GM10847 (cell line): ENCODE measurements around the gene ZFPM1.

Experiments
- POLR2A ChIP-seq: IDR thresholded peaks from 2 replicates; pipeline ENCODE4 v1.6.1; 2011; ENCODE audit not compliant: insufficient read length; ENCODE audit errors: extremely low read depth

ZFPM1 gene

GRCh38 chr16:88499836-88500251, 46.8 kb downstream of the ZFPM1 start:
- no peak for TF ChIP-seq POLR2A

DNA sequence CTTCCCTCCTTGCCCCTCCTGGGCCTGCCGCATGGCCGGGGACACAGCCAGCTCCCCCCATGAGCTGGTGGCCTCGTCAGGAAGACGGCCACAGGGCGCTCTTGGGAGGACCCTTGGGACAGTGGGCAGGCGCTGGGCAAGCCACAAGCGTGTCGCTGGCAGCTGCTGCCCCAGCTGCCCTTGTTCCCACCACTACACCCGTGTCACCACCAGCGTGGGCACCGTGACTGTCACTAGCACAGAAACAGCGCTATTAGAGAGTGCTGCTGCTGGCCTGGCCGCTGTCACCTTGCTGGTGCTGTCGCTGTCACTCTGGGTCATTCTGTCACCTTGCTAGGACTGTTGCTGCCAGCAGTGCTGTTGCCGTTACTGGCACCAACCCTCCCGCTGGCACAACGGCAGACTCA, 47.2 kb downstream of the ZFPM1 start:
- TF ChIP-seq POLR2A: no peak

- TF ChIP-seq POLR2A: no peak
These were observed 49.3 kb downstream of the ZFPM1 start for GRCh38 chr16:88502371-88502770.

DNA sequence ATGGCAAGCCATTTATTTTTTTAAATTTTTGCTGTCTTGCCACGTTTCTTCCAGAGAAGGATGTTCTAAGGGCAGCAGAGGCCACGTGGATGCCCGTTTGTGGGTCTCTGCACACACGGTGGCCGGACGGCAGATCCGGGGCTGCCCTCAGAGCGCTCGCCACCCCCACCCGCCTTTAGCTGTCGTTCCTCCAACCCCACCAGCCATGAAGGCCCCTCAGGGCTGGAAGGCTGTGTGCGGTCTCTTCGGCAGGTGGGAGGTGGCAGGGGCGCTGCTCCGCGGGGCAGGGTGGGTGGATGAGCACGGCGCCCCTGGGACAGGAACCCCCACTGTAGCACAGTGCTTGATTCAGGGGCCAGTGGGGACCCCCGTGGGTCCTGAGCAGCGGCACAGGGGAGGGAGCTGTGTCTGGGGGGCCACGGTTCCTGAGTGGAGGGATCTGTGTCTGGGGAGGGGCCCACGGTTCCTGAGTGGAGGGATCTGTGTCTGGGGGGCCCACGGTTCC, 49.7 kb downstream of the ZFPM1 start:
- no peak for TF ChIP-seq POLR2A

DNA sequence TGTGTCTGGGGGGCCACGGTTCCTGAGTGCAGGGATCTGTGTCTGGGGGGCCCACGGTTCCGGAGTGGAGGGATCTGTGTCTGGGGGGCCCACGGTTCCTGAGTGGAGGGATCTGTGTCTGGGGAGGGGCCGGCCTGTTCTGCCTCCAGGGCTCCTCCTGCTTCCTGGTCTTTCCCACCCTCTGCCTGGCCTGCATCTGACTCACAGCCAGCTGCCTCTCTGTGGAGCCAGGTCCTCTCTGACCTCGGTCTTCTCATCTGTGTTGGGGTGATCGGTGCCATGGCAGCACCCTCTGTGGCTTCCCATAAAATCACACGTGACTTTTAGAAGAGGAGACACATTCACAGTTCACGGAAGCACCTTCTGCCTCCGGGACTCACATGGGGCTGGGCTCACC, 50.3 kb downstream of the ZFPM1 start:
- TF ChIP-seq POLR2A: no peak

DNA sequence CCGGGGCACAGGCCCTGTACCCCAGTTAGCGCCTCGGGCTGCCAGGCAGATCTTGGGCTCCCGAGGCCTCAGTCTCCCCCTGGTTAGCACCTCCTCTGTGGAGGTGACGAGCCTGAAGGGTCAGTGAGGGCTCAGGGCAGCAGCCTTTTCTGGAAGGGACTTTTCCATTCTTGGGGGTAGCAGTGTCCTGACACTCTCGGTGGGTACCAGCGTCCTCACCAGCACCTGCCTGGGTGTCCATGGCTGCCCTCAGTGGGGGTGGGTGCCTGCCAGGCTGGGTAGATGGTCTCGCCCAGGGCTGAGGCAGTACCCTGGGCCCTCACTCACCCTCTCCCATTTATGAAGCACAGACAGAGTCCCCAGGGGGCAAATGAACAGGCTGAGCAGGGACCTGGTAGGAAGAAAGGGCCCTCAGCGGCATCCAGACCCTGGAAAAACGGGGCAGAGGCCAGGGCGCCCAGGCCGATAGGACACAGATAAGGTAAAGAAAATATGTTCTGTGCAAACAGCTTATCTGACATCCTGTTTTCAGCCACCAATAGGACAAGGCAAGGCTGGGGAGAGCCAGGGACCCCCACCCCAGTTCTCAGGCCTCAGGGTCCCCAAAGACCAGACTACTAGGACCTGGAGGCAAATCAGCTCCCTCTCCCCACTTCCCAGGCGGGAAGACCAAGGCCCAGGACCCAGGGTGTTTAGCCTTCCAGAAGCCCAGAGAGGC, 50.9 kb downstream of the ZFPM1 start:
- TF ChIP-seq POLR2A: no peak

DNA sequence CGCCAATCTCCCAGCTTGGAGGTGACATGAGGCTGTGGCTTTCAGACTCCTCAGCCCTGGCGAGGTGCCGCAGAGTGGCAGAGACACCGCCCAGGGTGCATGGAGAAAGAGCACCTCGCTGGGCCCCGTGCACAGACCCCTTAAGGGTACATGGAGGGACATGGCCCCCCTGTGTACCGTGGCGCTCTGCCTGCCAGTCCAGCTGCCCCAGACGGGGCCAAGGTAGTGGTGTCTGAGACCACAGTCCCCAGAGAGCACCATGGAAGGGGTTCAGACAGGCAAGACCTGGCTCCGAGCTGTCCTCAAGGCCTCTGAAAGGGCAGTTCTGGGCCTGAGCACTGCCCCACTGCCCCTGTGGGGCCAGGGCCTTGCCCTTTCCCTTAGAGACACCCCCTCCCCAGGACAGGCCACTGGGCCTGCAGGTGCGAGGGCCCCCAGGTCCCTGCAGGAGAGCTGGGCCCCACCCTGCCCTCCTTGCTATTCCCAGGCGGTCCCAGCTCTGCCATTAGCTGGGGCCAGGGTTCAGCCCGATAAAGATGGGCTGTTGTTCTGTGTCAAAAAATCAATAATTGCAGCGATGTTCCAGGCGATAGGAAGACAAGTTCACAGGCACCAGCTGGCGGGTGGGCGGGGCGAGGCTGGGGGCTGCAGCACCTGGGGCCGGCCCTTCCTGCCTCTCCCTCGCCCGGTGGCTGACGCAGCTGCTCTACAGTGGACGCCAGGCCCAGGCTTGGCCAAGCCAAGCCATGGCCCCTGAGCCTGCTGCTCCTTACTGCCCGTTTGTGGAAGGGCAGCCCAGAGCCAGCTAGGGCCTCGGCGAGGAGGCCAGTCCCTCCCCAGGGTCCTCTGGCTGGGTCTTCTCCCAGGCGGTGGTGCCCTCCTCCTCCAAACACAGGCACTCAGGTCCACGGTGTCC, 51.7 kb downstream of the ZFPM1 start:
- no peak for TF ChIP-seq POLR2A

GRCh38 chr16:88505405-88506082, 52.5 kb downstream of the ZFPM1 start:
- no peak for TF ChIP-seq POLR2A

DNA sequence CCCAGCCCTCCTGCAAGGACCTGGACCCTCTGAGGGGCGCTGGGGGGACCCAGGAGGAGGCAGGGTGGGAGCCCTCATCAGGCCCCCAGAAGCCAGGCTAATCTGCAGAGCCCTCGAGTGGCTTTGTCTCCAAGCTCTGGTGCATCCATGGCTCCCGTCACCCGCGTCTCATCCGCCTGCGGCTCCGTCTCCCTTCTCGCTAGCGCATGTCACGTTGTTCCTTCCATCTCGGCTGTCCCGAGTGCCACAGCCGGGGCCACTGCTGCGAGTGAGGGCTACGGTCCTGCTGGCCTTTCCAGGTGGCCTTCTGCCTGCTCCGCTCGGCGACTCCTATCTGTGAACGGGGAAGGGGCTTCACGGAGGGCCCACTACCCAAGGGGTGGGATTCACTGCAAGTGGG, 53.6 kb downstream of the ZFPM1 start:
- no peak for TF ChIP-seq POLR2A

DNA sequence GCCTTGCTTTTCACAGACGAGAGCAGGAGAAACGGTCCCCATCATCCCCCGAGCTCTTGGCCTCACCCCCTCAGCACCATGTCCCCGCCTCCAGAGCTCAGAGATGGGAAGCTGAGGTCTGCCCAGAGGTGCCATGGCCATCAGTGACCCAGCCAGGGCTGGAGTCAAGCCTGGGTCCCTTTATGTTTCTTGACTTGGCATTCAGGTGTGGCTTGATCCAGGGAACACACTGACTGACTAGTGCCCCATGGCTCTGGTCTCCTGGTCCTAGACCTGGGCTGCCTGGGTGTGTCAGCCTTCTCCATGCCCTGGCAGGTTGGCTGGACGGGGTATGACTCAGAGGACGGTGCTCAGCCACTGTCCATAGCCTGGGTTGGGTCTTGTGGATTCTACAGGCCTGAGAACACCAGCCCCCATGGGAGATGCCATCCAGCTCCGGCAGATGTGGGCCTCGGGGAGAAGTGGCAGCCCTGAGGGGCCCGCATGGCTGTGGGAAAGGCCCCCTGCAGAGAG, 54.2 kb downstream of the ZFPM1 start:
- TF ChIP-seq POLR2A: no peak

DNA sequence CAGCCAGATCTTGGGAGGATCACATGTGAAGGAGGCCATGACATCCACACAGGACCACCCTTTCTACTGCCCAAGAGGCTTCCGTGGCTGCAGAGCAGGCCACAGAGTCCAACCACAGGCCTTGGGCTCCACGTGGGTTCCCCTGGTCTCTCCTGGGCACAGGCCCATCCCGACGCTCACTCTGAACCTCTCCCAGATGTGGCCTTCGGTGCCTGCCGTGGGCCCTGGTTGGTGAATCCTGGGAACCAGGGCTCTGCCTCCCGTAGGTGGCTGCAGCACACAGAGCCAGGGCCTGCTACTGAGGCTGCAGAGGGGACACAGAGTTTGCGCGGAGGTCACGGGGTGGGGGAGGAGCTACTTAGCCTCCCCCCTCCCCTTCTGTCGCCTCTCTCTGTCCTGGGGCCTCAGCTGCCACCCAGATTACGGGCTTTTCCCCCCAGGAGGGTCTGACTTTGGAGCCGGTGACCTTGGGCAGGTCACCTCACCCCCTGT, 55.3 kb downstream of the ZFPM1 start:
- no peak for TF ChIP-seq POLR2A

- TF ChIP-seq POLR2A: no peak
These were observed 56.0 kb downstream of the ZFPM1 start for GRCh38 chr16:88508868-88509748.

- TF ChIP-seq POLR2A: no peak
These were observed 56.6 kb downstream of the ZFPM1 start for GRCh38 chr16:88509749-88510069.
